ENCODE results near the gene DRC7. TPM values are rescaled to one million over a fixed set of nuclear protein-coding genes. Genes with fewer than 3 reads are reported as not detected.
"Not testable (repeated sequence)": the region's sequence is repeated elsewhere in the genome, so short reads cannot be mapped to it uniquely, and the experiment has no call there.

DRC7 gene
- polyA plus RNA-seq, 1 donor = 0.22 TPM

GRCh38 chr16:57668630-57669475 is 25.8 kb upstream of the DRC7 start:
- DNase-seq = no peak
- H3K27me3 ChIP-seq (ENCODE audit: control insufficient read depth, insufficient read depth, low read length) = no peaks in the 10 kb centered on the region
- H3K36me3 ChIP-seq (ENCODE audit: control insufficient read depth, insufficient read depth, low read length) = peaks cover 14% of the 10 kb centered on the region
- no peaks in the 10 kb centered on the region for H3K4me1 ChIP-seq (ENCODE audit: control insufficient read depth, insufficient read depth, low read length)
- H3K27ac ChIP-seq (ENCODE audit: low read length) = no peak overlapping the region
- no CpG with 5 or more reads among the region's 20 CpGs for WGBS (ENCODE audit: insufficient coverage, low lambda C conversion rate)
- no peaks in the 10 kb centered on the region for H3K9me3 ChIP-seq (ENCODE audit: control insufficient read depth, low read depth, low read length)
- no peak overlapping the region for H3K4me3 ChIP-seq (ENCODE audit: low read length)

DNA sequence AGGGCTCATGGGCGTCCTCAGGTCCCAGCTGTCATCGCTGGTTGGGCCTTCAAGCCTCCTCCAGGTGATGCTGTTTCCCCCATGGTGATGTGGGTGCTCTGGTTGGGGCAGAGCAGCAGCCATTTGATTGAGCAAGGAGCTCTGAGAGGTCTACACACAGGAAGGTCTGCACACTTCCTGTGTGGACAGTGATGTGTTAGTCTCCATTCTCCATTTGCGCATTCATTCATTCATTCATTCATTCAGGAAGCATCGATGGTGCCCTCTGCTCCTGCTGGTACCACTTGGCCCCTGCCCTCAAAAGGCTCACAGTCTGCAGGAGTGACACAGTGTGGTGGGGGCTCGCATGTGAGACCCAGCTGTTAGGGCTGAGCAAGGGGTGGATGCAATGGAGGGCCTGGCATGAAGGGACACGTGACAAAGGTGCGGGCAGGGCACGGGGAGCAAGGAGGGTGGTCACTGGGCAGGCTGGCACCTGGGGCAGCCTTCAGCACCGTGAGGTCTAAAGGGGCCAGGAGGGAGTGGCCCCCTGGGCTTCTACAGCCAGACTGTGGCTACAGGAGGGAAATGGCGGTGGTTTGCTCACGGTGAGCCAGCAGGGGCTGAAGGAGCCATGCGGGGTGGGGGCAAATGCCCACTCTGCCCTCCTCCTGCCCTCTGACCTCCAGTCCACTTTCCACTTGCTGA is 25.0 kb upstream of the DRC7 start:
- no peaks in the 10 kb centered on the region for H3K27me3 ChIP-seq (ENCODE audit: control insufficient read depth, insufficient read depth, low read length)
- H3K4me1 ChIP-seq (ENCODE audit: control insufficient read depth, insufficient read depth, low read length) = no peaks in the 10 kb centered on the region
- no peaks in the 10 kb centered on the region for H3K9me3 ChIP-seq (ENCODE audit: control insufficient read depth, low read depth, low read length)
- H3K36me3 ChIP-seq (ENCODE audit: control insufficient read depth, insufficient read depth, low read length) = peaks cover 6% of the 10 kb centered on the region
- WGBS (ENCODE audit: insufficient coverage, low lambda C conversion rate) = no CpG with 5 or more reads among the region's 12 CpGs
- H3K27ac ChIP-seq (ENCODE audit: low read length) = no peak overlapping the region
- H3K4me3 ChIP-seq (ENCODE audit: low read length) = no peak overlapping the region
- DNase-seq = no peak

DNA sequence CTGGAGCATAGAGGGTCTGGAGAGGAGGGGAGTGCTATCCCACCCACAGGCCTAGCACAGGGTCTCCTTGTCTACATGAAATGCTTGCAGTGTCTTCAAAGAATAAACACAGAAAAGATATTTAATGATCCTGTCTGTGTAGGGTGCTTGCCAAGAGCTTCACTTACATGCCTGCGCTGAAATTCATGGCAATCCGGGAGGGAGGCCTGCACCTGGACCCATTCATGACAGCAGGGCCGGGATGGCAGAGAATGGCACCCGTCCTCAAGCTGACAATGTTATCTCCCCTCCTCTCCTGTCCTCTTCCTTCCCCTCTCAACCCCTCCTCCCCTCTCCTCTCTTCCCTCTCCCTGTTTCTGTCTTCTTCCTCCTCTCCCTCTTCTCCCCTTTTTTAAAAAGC is 24.4 kb upstream of the DRC7 start:
- Histone ChIP-seq H3K36me3 (ENCODE audit: control insufficient read depth, insufficient read depth, low read length) (peaks cover 3% of the 10 kb centered on the region), H3K4me1 (ENCODE audit: control insufficient read depth, insufficient read depth, low read length) (no peaks in the 10 kb centered on the region), H3K4me3 (ENCODE audit: low read length) (no peak overlapping the region), H3K27ac (ENCODE audit: low read length) (no peak overlapping the region), H3K27me3 (ENCODE audit: control insufficient read depth, insufficient read depth, low read length) (no peaks in the 10 kb centered on the region), H3K9me3 (ENCODE audit: control insufficient read depth, low read depth, low read length) (no peaks in the 10 kb centered on the region)
- DNase-seq = no peak
- 60% methylated on average over 1 of the region's 4 CpGs for WGBS (ENCODE audit: insufficient coverage, low lambda C conversion rate)

GRCh38 chr16:57671451-57671850 is 23.2 kb upstream of the DRC7 start:
- no CpG with 5 or more reads among the region's 7 CpGs for WGBS (ENCODE audit: insufficient coverage, low lambda C conversion rate)

DNA sequence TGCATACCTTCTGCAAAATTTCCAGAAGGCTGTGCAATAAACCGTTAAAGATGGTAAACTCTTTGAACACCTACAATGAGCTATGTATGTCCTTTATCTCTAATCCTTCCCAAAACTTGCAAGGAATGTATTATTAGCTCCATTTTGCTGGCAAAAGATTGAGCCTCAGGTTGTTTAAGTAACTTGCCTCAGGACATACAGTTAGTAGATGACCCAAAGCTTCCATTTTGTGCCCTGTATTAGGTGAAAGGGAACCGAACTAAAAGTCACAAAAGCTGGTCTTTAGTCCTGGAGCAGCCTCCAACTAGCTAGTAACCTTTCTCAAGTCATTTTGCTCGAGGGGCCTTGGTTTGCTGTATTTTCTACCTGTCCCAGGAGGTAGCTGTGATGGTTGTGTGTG is 22.2 kb upstream of the DRC7 start:
- no peak overlapping the region for H3K4me3 ChIP-seq (ENCODE audit: low read length)
- WGBS (ENCODE audit: insufficient coverage, low lambda C conversion rate) = no CpG with 5 or more reads among the region's 3 CpGs

More at GRCh38 chr16:57671451-57671850, 23.2 kb upstream of the DRC7 start:
- H3K4me3 ChIP-seq (ENCODE audit: low read length); H3K27ac ChIP-seq (ENCODE audit: low read length); H3K4me1 ChIP-seq (ENCODE audit: control insufficient read depth, insufficient read depth, low read length); H3K9me3 ChIP-seq (ENCODE audit: control insufficient read depth, low read depth, low read length); DNase-seq; H3K36me3 ChIP-seq (ENCODE audit: control insufficient read depth, insufficient read depth, low read length); H3K27me3 ChIP-seq (ENCODE audit: control insufficient read depth, insufficient read depth, low read length): not testable (repeated sequence)

GRCh38 chr16:57672824-57673223 is 21.8 kb upstream of the DRC7 start:
- Histone ChIP-seq H3K27me3 (ENCODE audit: control insufficient read depth, insufficient read depth, low read length) (no peaks in the 10 kb centered on the region), H3K27ac (ENCODE audit: low read length) (no peak overlapping the region), H3K4me1 (ENCODE audit: control insufficient read depth, insufficient read depth, low read length) (no peaks in the 10 kb centered on the region), H3K4me3 (ENCODE audit: low read length) (no peak overlapping the region), H3K36me3 (ENCODE audit: control insufficient read depth, insufficient read depth, low read length) (no peaks in the 10 kb centered on the region), H3K9me3 (ENCODE audit: control insufficient read depth, low read depth, low read length) (no peaks in the 10 kb centered on the region)
- DNase-seq = no peak
- WGBS (ENCODE audit: insufficient coverage, low lambda C conversion rate) = no CpG with 5 or more reads among the region's 2 CpGs

More for the DNA sequence above, 22.2 kb upstream of the DRC7 start:
- Histone ChIP-seq H3K27me3 (ENCODE audit: control insufficient read depth, insufficient read depth, low read length) (no peaks in the 10 kb centered on the region), H3K9me3 (ENCODE audit: control insufficient read depth, low read depth, low read length) (no peaks in the 10 kb centered on the region), H3K36me3 (ENCODE audit: control insufficient read depth, insufficient read depth, low read length) (no peaks in the 10 kb centered on the region), H3K27ac (ENCODE audit: low read length) (no peak overlapping the region), H3K4me1 (ENCODE audit: control insufficient read depth, insufficient read depth, low read length) (no peaks in the 10 kb centered on the region)
- DNase-seq = no peak

GRCh38 chr16:57675741-57676551 is 18.7 kb upstream of the DRC7 start:
- no peaks in the 10 kb centered on the region for H3K27me3 ChIP-seq (ENCODE audit: control insufficient read depth, insufficient read depth, low read length)
- H3K36me3 ChIP-seq (ENCODE audit: control insufficient read depth, insufficient read depth, low read length) = no peaks in the 10 kb centered on the region
- no peak overlapping the region for H3K4me3 ChIP-seq (ENCODE audit: low read length)
- no peak overlapping the region for H3K27ac ChIP-seq (ENCODE audit: low read length)
- H3K9me3 ChIP-seq (ENCODE audit: control insufficient read depth, low read depth, low read length) = no peaks in the 10 kb centered on the region
- 67% methylated on average over 1 of the region's 12 CpGs for WGBS (ENCODE audit: insufficient coverage, low lambda C conversion rate)
- no peaks in the 10 kb centered on the region for H3K4me1 ChIP-seq (ENCODE audit: control insufficient read depth, insufficient read depth, low read length)
- DNase-seq = no peak

DNA sequence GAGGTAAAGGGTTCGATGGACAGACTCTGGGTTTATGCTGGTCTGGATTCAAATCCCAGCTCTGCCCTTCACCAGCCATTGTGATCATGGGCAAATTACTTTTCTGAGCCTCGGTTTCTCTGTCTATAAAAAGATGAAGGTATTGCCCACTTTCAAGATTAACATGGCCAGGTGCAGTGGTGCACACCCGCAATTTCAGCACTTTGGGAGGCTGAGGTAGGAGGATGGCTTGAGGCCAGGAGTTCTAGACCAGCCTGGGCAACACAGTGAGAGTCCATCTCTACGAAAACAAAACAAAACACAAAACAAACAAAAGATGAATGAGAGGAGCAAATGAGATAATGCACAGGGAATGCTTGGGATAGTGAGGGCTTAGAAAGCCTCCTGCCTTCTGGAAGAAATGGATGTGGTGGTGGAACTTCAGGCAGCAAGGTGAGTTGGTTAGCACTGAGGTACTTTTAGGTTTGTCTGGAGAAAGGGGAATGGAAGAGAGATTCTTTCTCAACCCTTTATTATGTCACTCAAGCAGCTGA is 18.0 kb upstream of the DRC7 start:
- WGBS (ENCODE audit: insufficient coverage, low lambda C conversion rate) = no CpG with 5 or more reads among the region's 4 CpGs
- Histone ChIP-seq H3K27ac (ENCODE audit: low read length) (no peak overlapping the region), H3K4me3 (ENCODE audit: low read length) (no peak overlapping the region), H3K36me3 (ENCODE audit: control insufficient read depth, insufficient read depth, low read length) (no peaks in the 10 kb centered on the region), H3K27me3 (ENCODE audit: control insufficient read depth, insufficient read depth, low read length) (no peaks in the 10 kb centered on the region), H3K9me3 (ENCODE audit: control insufficient read depth, low read depth, low read length) (no peaks in the 10 kb centered on the region), H3K4me1 (ENCODE audit: control insufficient read depth, insufficient read depth, low read length) (no peaks in the 10 kb centered on the region)
- no peak for DNase-seq

GRCh38 chr16:57677622-57678369 is 16.8 kb upstream of the DRC7 start:
- Histone ChIP-seq H3K4me3 (ENCODE audit: low read length) (no peak overlapping the region), H3K27ac (ENCODE audit: low read length) (no peak overlapping the region), H3K9me3 (ENCODE audit: control insufficient read depth, low read depth, low read length) (no peaks in the 10 kb centered on the region), H3K4me1 (ENCODE audit: control insufficient read depth, insufficient read depth, low read length) (no peaks in the 10 kb centered on the region), H3K36me3 (ENCODE audit: control insufficient read depth, insufficient read depth, low read length) (no peaks in the 10 kb centered on the region), H3K27me3 (ENCODE audit: control insufficient read depth, insufficient read depth, low read length) (no peaks in the 10 kb centered on the region)
- DNase-seq = no peak
- WGBS (ENCODE audit: insufficient coverage, low lambda C conversion rate) = 100% methylated on average over 1 of the region's 14 CpGs
